GM23338 (cell line): ENCODE results near the gene HSF2BP. TPM values are rescaled to one million over a fixed set of nuclear protein-coding genes. Genes with fewer than 3 reads are reported as not detected.
"Not testable (repeated sequence)": the region's sequence is repeated elsewhere in the genome, so short reads cannot be mapped to it uniquely, and the experiment has no call there.

Experiments used
- ATAC-seq: fragments of 200-7000 bp; cut with Tn5 transposase; 3 replicates; pipeline ENCODE4 v1.9.1; 2020
- DNase-seq: peaks from one replicate; pipeline ENCODE4 v3.0.0-alpha.2; 2015; ENCODE audit warnings: low spot score
- H2AFZ ChIP-seq: fragments of 200-600 bp; sonication (generic); 2 replicates; pipeline ENCODE4 v1.8.0; 2016; ENCODE audit warnings: antibody characterized with exemption, mild to moderate bottlenecking, moderate library complexity
- H3F3A ChIP-seq: fragments of 200-600 bp; sonication (generic); replicated peaks from 2 replicates; pipeline ENCODE4 v1.8.0; 2017; ENCODE audit warnings: antibody characterized with exemption, mixed run types, low read depth
- H3K27ac ChIP-seq: fragments of 200-600 bp; sonication (generic); 2 replicates; pipeline ENCODE4 v1.6.1; 2016; ENCODE audit warnings: low read depth
- H3K27me3 ChIP-seq: fragments of 200-600 bp; sonication (generic); 2 replicates; pipeline ENCODE4 v1.8.0; 2016; ENCODE audit warnings: mild to moderate bottlenecking, mixed run types, moderate library complexity; ENCODE audit not compliant: insufficient read depth
- H3K36me3 ChIP-seq: fragments of 200-600 bp; sonication (generic); 2 replicates; pipeline ENCODE4 v1.8.0; 2016; ENCODE audit warnings: mild to moderate bottlenecking; ENCODE audit not compliant: insufficient read depth
- H3K4me1 ChIP-seq: fragments of 200-600 bp; sonication (generic); 2 replicates; pipeline ENCODE4 v1.8.0; 2016; ENCODE audit warnings: mild to moderate bottlenecking, moderate library complexity; ENCODE audit not compliant: insufficient read depth
- H3K4me2 ChIP-seq: fragments of 200-600 bp; sonication (generic); 2 replicates; pipeline ENCODE4 v1.7.1; 2017; ENCODE audit warnings: mixed run types
- H3K4me3 ChIP-seq: fragments of 200-600 bp; sonication (generic); 2 replicates; pipeline ENCODE4 v1.6.1; 2016; ENCODE audit warnings: mixed run types
- H3K79me2 ChIP-seq: fragments of 200-600 bp; sonication (generic); replicated peaks from 2 replicates; pipeline ENCODE4 v1.8.0; 2017; ENCODE audit warnings: mild to moderate bottlenecking; ENCODE audit not compliant: insufficient read depth
- H3K9me2 ChIP-seq: fragments of 200-600 bp; sonication (generic); 2 replicates; pipeline ENCODE4 v1.8.0; 2017; ENCODE audit not compliant: insufficient read depth
- H4K20me1 ChIP-seq: fragments of 200-600 bp; sonication (generic); replicated peaks from 2 replicates; pipeline ENCODE4 v1.8.0; 2017; ENCODE audit warnings: mild to moderate bottlenecking; ENCODE audit not compliant: insufficient read depth
- H3K27ac Mint-ChIP-seq: 2 replicates; pipeline ENCODE4 v1.8.0; 2020; ENCODE audit warnings: inconsistent platforms, mild to moderate bottlenecking, moderate library complexity, mixed read lengths
- H3K27me3 Mint-ChIP-seq: 3 replicates; pipeline ENCODE4 v1.8.0; 2022; ENCODE audit warnings: low read depth, mild to moderate bottlenecking, moderate library complexity, mixed read lengths, inconsistent platforms; ENCODE audit not compliant: insufficient read depth, poor library complexity
- H3K36me3 Mint-ChIP-seq: 3 replicates; pipeline ENCODE4 v1.8.0; 2021; ENCODE audit warnings: low read depth, mild to moderate bottlenecking, inconsistent platforms, moderate library complexity, mixed read lengths
- H3K4me1 Mint-ChIP-seq: 3 replicates; pipeline ENCODE4 v1.8.0; 2020; ENCODE audit warnings: mild to moderate bottlenecking, inconsistent platforms, mixed read lengths
- H3K4me3 Mint-ChIP-seq: 3 replicates; pipeline ENCODE4 v1.8.0; 2021; ENCODE audit warnings: moderate library complexity, mild to moderate bottlenecking, inconsistent platforms, mixed read lengths
- H3K9me3 Mint-ChIP-seq: 3 replicates; pipeline ENCODE4 v1.8.0; 2020; ENCODE audit warnings: moderate library complexity, mild to moderate bottlenecking, inconsistent platforms, mixed read lengths
- CTCF ChIP-seq, 2 experiments: fragments of 200-600 bp in 1 of 2; sonication (generic) in 1 of 2; conservative IDR thresholded peaks; 2 replicates each; pipeline versions ENCODE4 v1.5.1 to v1.6.1; 2016 to 2017; ENCODE audit warnings: antibody characterized with exemption in 2 of 2, low read depth in 2 of 2, mild to moderate bottlenecking in 2 of 2, moderate library complexity in 1 of 2
- ETS1 ChIP-seq: IDR thresholded peaks from 2 replicates; pipeline ENCODE4 v1.6.1; 2016; ENCODE audit warnings: antibody characterized with exemption
- EZH2 ChIP-seq: fragments of 200-600 bp; sonication (generic); IDR thresholded peaks from one replicate; pipeline ENCODE4 v1.8.0; 2017; ENCODE audit warnings: antibody characterized with exemption, mild to moderate bottlenecking, low read depth; ENCODE audit not compliant: unreplicated experiment
- EZH2phosphoT487 ChIP-seq: fragments of 200-600 bp; sonication (generic); IDR thresholded peaks from one replicate; pipeline ENCODE4 v1.8.1; 2018; ENCODE audit warnings: antibody characterized with exemption; ENCODE audit not compliant: unreplicated experiment
- JUNB ChIP-seq: IDR thresholded peaks from one replicate; pipeline ENCODE4 v1.6.1; 2016; ENCODE audit warnings: antibody characterized with exemption; ENCODE audit not compliant: unreplicated experiment
- NANOG ChIP-seq: IDR thresholded peaks from 2 replicates; pipeline ENCODE4 v1.6.1; 2016; ENCODE audit warnings: antibody characterized with exemption, borderline replicate concordance
- REST ChIP-seq: IDR thresholded peaks from one replicate; pipeline ENCODE4 v1.6.1; 2018; ENCODE audit warnings: antibody characterized with exemption; ENCODE audit not compliant: unreplicated experiment
- STAT1 ChIP-seq: IDR thresholded peaks from one replicate; pipeline ENCODE4 v1.6.1; 2016; ENCODE audit warnings: antibody characterized with exemption; ENCODE audit not compliant: unreplicated experiment
- ZNF114 ChIP-seq: fragments of 250-450 bp; sonication (Bioruptor Pico); IDR thresholded peaks from 2 replicates; pipeline ENCODE4 v1.5.0; 2020; ENCODE audit warnings: mild to moderate bottlenecking, moderate library complexity
- ZNF331 ChIP-seq: fragments of 250-450 bp; sonication (Bioruptor Pico); IDR thresholded peaks from 2 replicates; pipeline ENCODE4 v1.5.0; 2020; ENCODE audit warnings: low read depth, mild to moderate bottlenecking, moderate library complexity
- polyA plus RNA-seq: library from polyadenylated mRNA; unstranded; fragments of >200 nt; fragmentation: Nextera tagmentation; extraction: Ambion mirVana; gene quantifications from 2 replicates; pipeline ENCODE4 v1.2.1, GENCODE V29; 2016
- total RNA-seq: library from RNA; depleted of rRNA; stranded (reverse); fragments of >200 nt; shearing (Covaris generic); gene quantifications from 2 replicates; pipeline ENCODE4 v1.2.3, GENCODE V29; 2014

HSF2BP gene
- total and polyA plus RNA-seq, 2 experiments from 2014 or later, result 0.78 to 2.0 TPM

- not testable (repeated sequence) for H3K4me3 ChIP-seq, H3F3A ChIP-seq, H3K4me1 Mint-ChIP-seq, H3K4me1 ChIP-seq, H4K20me1 ChIP-seq, H3K27ac Mint-ChIP-seq, H3K36me3 ChIP-seq, H3K27me3 ChIP-seq, DNase-seq, H3K27ac ChIP-seq, ATAC-seq, H3K79me2 ChIP-seq, H3K9me2 ChIP-seq, H3K4me2 ChIP-seq, H2AFZ ChIP-seq, H3K4me3 Mint-ChIP-seq, H3K27me3 Mint-ChIP-seq, H3K36me3 Mint-ChIP-seq
- peaks cover 14% of the 10 kb centered on the region for H3K9me3 Mint-ChIP-seq
Measured at GRCh38 chr21:43616861-43617260, 42.4 kb downstream of the HSF2BP start.

GRCh38 chr21:43614839-43615238 is 44.4 kb downstream of the HSF2BP start:
- Mint-ChIP-seq H3K4me1 (peaks cover 3% of the 10 kb centered on the region; the same call in 2 of the 3 replicates), H3K9me3 (peaks cover 2% of the 10 kb centered on the region), H3K4me3 (no peak overlapping the region), H3K27me3 (no peaks in the 10 kb centered on the region), H3K27ac (no peak overlapping the region), H3K36me3 (peaks cover under 1% of the 10 kb centered on the region; the same call in 2 of the 3 replicates)
- H3K79me2 ChIP-seq, result no peaks in the 10 kb centered on the region
- H3K4me3 ChIP-seq, result no peak overlapping the region
- no peaks in the 10 kb centered on the region for H3K36me3 ChIP-seq
- H3F3A ChIP-seq, result no peaks in the 10 kb centered on the region
- H3K9me2 ChIP-seq, result no peaks in the 10 kb centered on the region
- DNase-seq (no peak), ATAC-seq (no peak)
- H3K27me3 ChIP-seq, result no peaks in the 10 kb centered on the region
- H3K4me1 ChIP-seq, result no peaks in the 10 kb centered on the region
- H3K27ac ChIP-seq, result no peak overlapping the region
- H4K20me1 ChIP-seq, result no peaks in the 10 kb centered on the region
- no peak overlapping the region for H3K4me2 ChIP-seq
- no peak overlapping the region for H2AFZ ChIP-seq
- no peak for TF ChIP-seq EZH2phosphoT487
- TF ChIP-seq ZNF114 (CRISPR knock-in tag), result no peak
- TF ChIP-seq EZH2, result no peak
- no peak for TF ChIP-seq CTCF (conservative IDR thresholded peaks at IDR 0.05; ENCODE audit: low read depth in 2 of 2)
- TF ChIP-seq NANOG, result no peak
- TF ChIP-seq STAT1, result no peak
- no peak for TF ChIP-seq ETS1
- no peak for TF ChIP-seq REST
- no peak for TF ChIP-seq JUNB
- no peak for TF ChIP-seq ZNF331 (CRISPR knock-in tag)
